Caki2 (cell line): Measurements from ENCODE around the gene C17orf75. TPM values are rescaled to one million over a fixed set of nuclear protein-coding genes. Genes with fewer than 3 reads are reported as not detected.
"Not testable (repeated sequence)": the region's sequence is repeated elsewhere in the genome, so short reads cannot be mapped to it uniquely, and the experiment has no call there.

Experiments used
- DNase-seq: peaks from one replicate; pipeline ENCODE4 v3.0.0-alpha.2; 2015; ENCODE audit warnings: low read depth
- in situ Hi-C: cut with HindIII; loops from 2 replicates; pipeline ENCODE4 v1.10.0; 2016; ENCODE audit warnings: low sequenced_read_pairs, low pct_unique_long_range_greater_than_20kb, mixed read lengths
- total RNA-seq: library from RNA; depleted of rRNA; stranded (reverse); fragments of >200 nt; shearing (Covaris generic); gene quantifications from 2 replicates; pipeline ENCODE4 v1.2.3, GENCODE V29; 2014; ENCODE audit warnings: low replicate concordance

Gene C17orf75
- total RNA-seq, 1 experiment from 2014 or later, result 24.6 TPM

DNA sequence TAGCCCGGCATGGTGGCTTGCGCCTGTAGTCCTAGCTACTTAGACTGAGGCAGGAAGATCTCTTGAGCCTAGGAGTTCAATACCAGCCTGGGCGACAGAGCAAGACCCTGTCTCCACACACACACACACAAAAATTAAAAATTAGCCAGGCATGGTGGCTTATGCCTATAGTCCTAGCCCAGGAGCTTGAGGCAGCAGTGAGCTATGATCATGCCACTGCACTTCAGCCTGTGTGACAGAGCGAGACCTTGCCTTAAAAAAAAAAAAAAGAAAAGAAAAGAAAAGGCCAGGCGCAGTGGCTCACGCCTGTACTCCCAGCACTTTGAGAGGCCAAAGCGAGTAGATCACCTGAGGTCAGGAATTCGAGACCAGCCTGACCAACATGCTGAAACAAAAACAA lies 23.9 kb downstream of the C17orf75 start:
- in situ Hi-C loops, result no loop called here
- DNase-seq, result peak; percentile 60

GRCh38 chr17:32317353-32317752 lies 24.6 kb downstream of the C17orf75 start:
- in situ Hi-C loops, result no loop called here
- DNase-seq, result no peak

DNA sequence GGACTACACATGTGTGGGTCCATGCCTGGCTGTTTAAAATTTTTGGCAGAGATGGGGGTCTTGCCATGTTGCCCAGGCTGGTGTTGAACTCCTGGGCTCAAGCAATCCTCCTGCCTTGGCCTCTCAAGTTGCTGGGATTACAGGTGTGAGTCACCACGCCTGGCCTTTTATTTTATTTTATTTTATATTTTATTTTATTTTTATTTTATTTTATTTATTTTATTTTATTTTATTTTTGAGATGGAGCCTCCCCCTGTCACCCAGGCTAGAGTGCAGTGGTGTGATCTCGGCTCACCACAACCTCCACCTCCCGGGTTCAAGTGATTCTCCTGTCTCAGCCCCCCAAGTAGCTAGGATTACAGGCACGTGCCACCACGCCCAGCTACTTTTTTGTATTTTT lies 25.3 kb downstream of the C17orf75 start:
- DNase-seq, in situ Hi-C loops: not testable (repeated sequence)

- in situ Hi-C loops, result no loop called here
- no peak for DNase-seq
These were observed 26.8 kb downstream of the C17orf75 start for GRCh38 chr17:32315171-32315570.

DNA sequence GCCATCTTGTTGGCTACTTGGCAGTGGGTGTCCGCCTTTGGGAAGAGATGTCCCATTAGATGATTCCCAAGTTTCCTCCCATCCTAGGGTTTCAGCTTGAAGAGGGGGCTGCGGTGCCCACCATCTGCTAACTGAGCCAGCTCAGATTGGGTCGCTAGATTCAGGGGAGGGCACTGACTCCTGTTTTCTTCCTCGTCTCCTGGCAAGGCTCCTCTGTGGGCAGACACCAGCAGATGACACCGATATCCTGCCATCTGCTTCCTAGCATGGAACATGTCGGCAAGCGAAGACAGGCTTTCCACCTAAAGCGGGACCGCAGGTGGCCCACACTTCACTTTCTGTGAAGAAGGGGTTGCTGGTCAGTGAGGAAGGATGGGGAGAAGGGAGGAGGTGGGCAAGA lies 27.3 kb downstream of the C17orf75 start:
- in situ Hi-C loops, result no loop called here
- DNase-seq, result no peak

- in situ Hi-C loops, result no loop called here
- no peak for DNase-seq
These were observed 30.9 kb downstream of the C17orf75 start for GRCh38 chr17:32311028-32311536.

- in situ Hi-C loops, result no loop called here
- no peak for DNase-seq
These were observed 34.3 kb downstream of the C17orf75 start for GRCh38 chr17:32307658-32308057.

DNA sequence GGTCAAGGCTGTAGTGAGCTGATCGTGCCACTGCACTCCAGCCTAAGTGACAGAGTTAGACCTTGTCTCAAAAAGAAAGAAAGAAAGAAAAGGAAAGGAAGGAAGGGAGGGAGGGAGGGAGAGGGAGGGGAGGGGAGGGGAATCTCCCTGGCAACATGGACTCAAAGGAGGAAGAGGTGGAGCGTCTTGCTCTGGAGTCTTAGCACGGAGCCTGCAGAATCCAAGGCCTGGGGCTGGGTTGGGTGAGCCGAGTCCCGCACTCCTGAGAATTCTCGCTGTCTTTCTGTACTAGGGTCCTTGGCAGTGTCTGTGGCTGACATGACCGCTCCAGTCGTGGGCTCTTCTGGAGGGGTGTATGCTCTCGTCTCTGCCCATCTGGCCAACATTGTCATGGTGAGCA lies 36.9 kb downstream of the C17orf75 start:
- in situ Hi-C loops, result no loop called here
- DNase-seq, result no peak

DNA sequence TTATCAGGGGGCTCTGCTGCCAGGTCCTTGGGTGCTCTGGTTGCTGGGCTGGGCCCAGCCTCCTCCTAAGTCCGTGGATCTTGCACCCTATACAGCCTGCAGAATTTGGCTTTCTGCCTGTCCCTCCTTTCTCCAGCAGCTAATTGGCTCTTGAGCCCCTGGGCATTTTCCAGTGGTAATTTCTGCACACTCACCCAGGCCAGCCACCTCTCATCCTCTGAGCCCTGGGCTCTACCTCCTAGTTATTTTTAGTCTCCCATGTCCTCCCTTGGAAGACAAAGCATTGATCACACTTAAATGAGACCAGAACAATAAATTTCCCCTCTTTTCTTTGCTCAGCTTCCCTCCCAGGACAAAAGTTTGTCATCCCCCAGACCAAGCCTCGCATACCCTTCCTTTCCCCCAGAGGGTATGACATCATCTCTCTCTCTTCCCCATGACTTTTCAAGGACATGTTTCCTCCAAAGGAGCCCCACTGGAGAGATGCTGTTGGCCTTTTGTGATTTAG lies 38.1 kb downstream of the C17orf75 start:
- DNase-seq, result no peak
- in situ Hi-C loops, result no loop called here

GRCh38 chr17:32302860-32303649 lies 38.9 kb downstream of the C17orf75 start:
- no peak for DNase-seq
- in situ Hi-C loops, result no loop called here

- in situ Hi-C loops, result no loop called here
- no peak for DNase-seq
These were observed 39.9 kb downstream of the C17orf75 start for GRCh38 chr17:32302037-32302436.

DNA sequence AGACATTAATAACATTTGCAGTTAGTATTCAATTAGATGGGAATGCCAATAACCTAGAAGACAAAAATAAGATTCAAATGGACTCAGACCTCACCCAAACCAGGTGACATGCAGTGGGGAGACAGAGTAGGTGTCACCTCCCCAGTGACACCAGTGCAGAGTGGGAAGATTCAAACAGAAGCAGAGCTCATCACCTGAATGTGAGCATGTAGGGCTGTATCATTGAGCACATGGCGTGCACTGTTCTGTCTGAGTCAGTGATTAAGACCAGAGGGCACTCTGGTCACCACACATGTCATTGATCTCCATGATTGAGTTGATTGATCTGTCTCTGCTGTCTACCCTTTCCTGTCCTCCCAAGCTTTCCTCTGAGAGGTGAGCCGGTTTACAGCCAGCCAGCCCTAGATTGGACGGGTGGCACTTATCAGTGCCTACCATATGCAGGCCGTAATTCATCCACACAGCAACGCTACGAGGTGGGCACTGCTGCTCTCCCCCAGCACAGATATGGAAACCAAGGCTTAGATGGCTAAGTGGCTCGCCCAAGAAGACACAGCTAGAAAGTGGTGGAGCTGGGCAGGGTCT lies 42.3 kb downstream of the C17orf75 start:
- in situ Hi-C loops, result no loop called here
- no peak for DNase-seq

GRCh38 chr17:32298721-32299579 lies 43.0 kb downstream of the C17orf75 start:
- in situ Hi-C loops, result no loop called here
- no peak for DNase-seq

DNA sequence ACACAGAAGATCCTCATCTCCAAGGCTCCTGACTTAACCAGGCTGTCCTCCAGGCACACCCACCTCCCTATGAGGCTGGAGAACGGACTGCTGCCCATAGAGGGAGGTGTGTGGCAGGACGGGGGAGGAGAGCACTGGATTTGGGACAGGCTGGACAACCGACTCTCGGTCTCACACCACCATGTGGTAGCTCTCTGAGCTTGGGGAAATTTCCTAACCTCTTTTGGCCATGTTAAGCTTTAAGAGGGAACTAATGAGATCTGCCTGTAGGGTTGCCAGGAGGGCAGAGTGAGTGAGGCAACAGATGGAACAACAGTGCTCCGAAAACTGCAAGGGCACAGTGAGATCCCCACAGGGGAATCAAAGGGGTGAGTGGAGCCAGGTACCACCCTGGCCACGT lies 43.7 kb downstream of the C17orf75 start:
- in situ Hi-C loops, result no loop called here
- DNase-seq, result no peak

GRCh38 chr17:32297860-32298259 lies 44.1 kb downstream of the C17orf75 start:
- in situ Hi-C loops, result no loop called here

GRCh38 chr17:32297424-32297823 lies 44.5 kb downstream of the C17orf75 start:
- in situ Hi-C loops, result no loop called here
- no peak for DNase-seq

More at GRCh38 chr17:32297860-32298259, 44.1 kb downstream of the C17orf75 start:
- DNase-seq, result no peak

DNA sequence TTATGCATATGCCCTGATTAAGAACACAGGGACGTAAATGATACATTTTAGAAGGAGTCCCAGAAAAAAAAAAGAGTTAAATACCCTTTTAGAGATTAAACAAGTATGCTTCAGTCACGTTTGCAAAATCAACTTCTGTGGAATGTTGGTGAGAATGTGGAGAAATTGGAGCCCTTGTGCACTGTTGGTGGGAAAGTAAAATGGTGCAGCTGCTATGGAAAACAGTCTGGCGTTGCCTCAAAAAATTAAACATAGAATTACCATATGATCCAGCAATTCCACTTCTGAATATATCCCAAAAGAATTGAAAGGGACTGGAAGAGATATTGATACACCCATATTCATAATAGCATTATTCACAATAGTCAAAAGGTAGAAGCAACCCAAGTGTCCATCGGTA lies 49.9 kb downstream of the C17orf75 start:
- in situ Hi-C loops, result no loop called here

GRCh38 chr17:32289471-32290070 lies 52.4 kb downstream of the C17orf75 start:
- DNase-seq, result no peak
- in situ Hi-C loops, result no loop called here

More for the DNA sequence above, 49.9 kb downstream of the C17orf75 start:
- DNase-seq, result no peak
